Colon (tissue), 2 donors: ENCODE measurements around the gene RASGEF1B.
"Not testable (repeated sequence)": the region's sequence is repeated elsewhere in the genome, so short reads cannot be mapped to it uniquely, and the experiment has no call there.

Experiments
- FAIRE-seq: peaks from 2 replicates; lab custom pipeline; 2012; peaks lifted over from hg19 to GRCh38; lab: Jason Lieb, UNC
- donor health status: control.
- donor health status: control.

RASGEF1B gene

GRCh38 chr4:81429031-81429430 lies 42.7 kb downstream of the RASGEF1B start:
- FAIRE-seq, result no peak

GRCh38 chr4:81428002-81428401 lies 43.7 kb downstream of the RASGEF1B start:
- no peak for FAIRE-seq

GRCh38 chr4:81427344-81427821 lies 44.3 kb downstream of the RASGEF1B start:
- no peak for FAIRE-seq

- FAIRE-seq, result no peak
These were observed 44.9 kb downstream of the RASGEF1B start for GRCh38 chr4:81426770-81427289.

- no peak for FAIRE-seq
These were observed 46.6 kb downstream of the RASGEF1B start for GRCh38 chr4:81424816-81425755.

GRCh38 chr4:81424336-81424735 lies 47.4 kb downstream of the RASGEF1B start:
- FAIRE-seq, result no peak

- no peak for FAIRE-seq
These were observed 49.1 kb downstream of the RASGEF1B start for GRCh38 chr4:81422595-81422994.

GRCh38 chr4:81421346-81422218 lies 50.1 kb downstream of the RASGEF1B start:
- FAIRE-seq, result peak; percentile 88

- FAIRE-seq, result no peak
These were observed 53.1 kb downstream of the RASGEF1B start for GRCh38 chr4:81418572-81418971.

- FAIRE-seq, result no peak
These were observed 58.7 kb downstream of the RASGEF1B start for GRCh38 chr4:81412946-81413495.

GRCh38 chr4:81410680-81411079 lies 61.0 kb downstream of the RASGEF1B start:
- no peak for FAIRE-seq

GRCh38 chr4:81409836-81410235 lies 61.9 kb downstream of the RASGEF1B start:
- FAIRE-seq, result no peak

GRCh38 chr4:81408341-81408740 lies 63.4 kb downstream of the RASGEF1B start:
- FAIRE-seq, result no peak

- FAIRE-seq, result no peak
These were observed 64.0 kb downstream of the RASGEF1B start for GRCh38 chr4:81407726-81408125.

- FAIRE-seq, result not testable (repeated sequence)
These were observed 65.2 kb downstream of the RASGEF1B start for GRCh38 chr4:81406481-81406880.

- FAIRE-seq, result peak; percentile 47
These were observed 65.8 kb downstream of the RASGEF1B start for GRCh38 chr4:81405900-81406401.

GRCh38 chr4:81404741-81405140 lies 67.0 kb downstream of the RASGEF1B start:
- no peak for FAIRE-seq

GRCh38 chr4:81404294-81404693 lies 67.4 kb downstream of the RASGEF1B start:
- no peak for FAIRE-seq

GRCh38 chr4:81399306-81400086 lies 72.2 kb downstream of the RASGEF1B start:
- FAIRE-seq, result no peak

GRCh38 chr4:81398379-81398778 lies 73.3 kb downstream of the RASGEF1B start:
- no peak for FAIRE-seq

GRCh38 chr4:81397635-81398034 lies 74.1 kb downstream of the RASGEF1B start:
- no peak for FAIRE-seq
